Activated T-helper 1 cell treated with anti-CD3 and anti-CD28 coated beads, Interleukin-12 subunit alpha, Interleukin-12 subunit beta, Interleukin-2, Interleukin-4 antibody, amounts not matched to agents 30 ng/mL and 10 ng/mL and 1 ng/mL, durations not matched to agents 14 hours and 24 hours and 36 hours (primary cell): ENCODE measurements around the gene SLC34A3. TPM values are rescaled to one million over a fixed set of nuclear protein-coding genes. Genes with fewer than 3 reads are reported as not detected.
"Not testable (repeated sequence)": the region's sequence is repeated elsewhere in the genome, so short reads cannot be mapped to it uniquely, and the experiment has no call there.

Experiments used
- DNase-seq: peaks from one replicate; pipeline ENCODE4 v3.0.0; 2021; ENCODE audit warnings: low spot score
- H3K27ac Mint-ChIP-seq: one replicate; pipeline ENCODE4 v1.8.0; 2021; ENCODE audit warnings: mild to moderate bottlenecking, mixed read lengths
- H3K27me3 Mint-ChIP-seq: one replicate; pipeline ENCODE4 v1.8.0; 2022; ENCODE audit warnings: mild to moderate bottlenecking, moderate library complexity, mixed read lengths; ENCODE audit not compliant: insufficient read depth
- H3K36me3 Mint-ChIP-seq: one replicate; pipeline ENCODE4 v1.8.0; 2021; ENCODE audit warnings: low read depth, mixed read lengths
- H3K4me1 Mint-ChIP-seq: one replicate; pipeline ENCODE4 v1.8.0; 2021; ENCODE audit warnings: low read depth, mixed read lengths
- H3K4me3 Mint-ChIP-seq: one replicate; pipeline ENCODE4 v1.8.0; 2021; ENCODE audit warnings: mild to moderate bottlenecking, moderate library complexity, mixed read lengths
- H3K9me3 Mint-ChIP-seq: one replicate; pipeline ENCODE4 v1.8.0; 2021; ENCODE audit warnings: mixed read lengths
- intact Hi-C: fragments of 100-400 bp; cut with micrococcal nuclease; formaldehyde crosslinking; loops from one replicate; pipeline ENCODE4 v1.15.1; 2024
- total RNA-seq: library from RNA; stranded (reverse); gene quantifications from 2 replicates; pipeline ENCODE4 v1.2.3, GENCODE V29; 2022

SLC34A3 gene
- total RNA-seq, 1 donor from 2014 or later, result not detected

DNA sequence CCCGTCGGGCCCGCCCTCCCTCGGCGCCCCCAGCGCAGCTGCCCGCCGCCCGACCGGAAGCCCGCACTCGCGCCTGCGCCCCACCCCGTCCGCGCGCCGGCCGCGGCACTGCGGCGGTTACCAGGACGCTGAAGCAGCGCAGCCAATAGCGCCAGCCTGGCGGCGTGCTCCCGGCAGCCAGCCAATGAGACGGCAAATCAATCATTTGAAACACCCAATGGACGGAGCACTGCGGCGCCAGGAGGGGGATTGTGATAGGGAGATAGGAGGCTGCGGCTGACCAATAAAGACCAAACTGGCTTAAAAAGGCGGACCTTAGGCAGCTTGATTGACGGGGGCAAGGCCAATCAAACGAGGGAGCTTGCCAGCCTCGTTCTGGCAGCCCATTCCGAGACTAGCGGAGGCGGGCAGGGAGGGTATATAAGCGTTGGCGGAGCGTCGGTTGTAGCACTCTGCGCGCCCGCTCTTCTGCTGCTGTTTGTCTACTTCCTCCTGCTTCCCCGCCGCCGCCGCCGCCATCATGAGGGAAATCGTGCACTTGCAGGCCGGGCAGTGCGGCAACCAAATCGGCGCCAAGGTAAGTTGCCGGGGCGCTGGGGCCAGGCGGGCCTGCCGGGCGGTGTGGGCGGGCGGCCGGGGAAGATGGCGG lies 10.3 kb downstream of the SLC34A3 start, which contains the start of gene TUBB4B:
Gene TUBB4B (plus strand): TSS at position 447 of the 649 bp plus-strand sequence. CDS start 74 bp downstream, at position 521.
- peaks cover 22% of the 10 kb centered on the region for H3K4me1 Mint-ChIP-seq
- intact Hi-C loops, result loop anchor here (1.0 to 5.0 kb wide), 9 partner anchors 14 to 450 kb away; partner anchors contain the start of genes ANAPC2, EXD3, MRPL41 and NELFB
- no peaks in the 10 kb centered on the region for H3K9me3 Mint-ChIP-seq
- DNase-seq, result peak; percentile 98
- no peaks in the 10 kb centered on the region for H3K27me3 Mint-ChIP-seq
- peaks cover 23% of the 10 kb centered on the region for H3K36me3 Mint-ChIP-seq
- H3K27ac Mint-ChIP-seq, result peak within 1 kb of the TSS; percentile 91
- peak within 1 kb of the TSS; percentile 92 for H3K4me3 Mint-ChIP-seq

DNA sequence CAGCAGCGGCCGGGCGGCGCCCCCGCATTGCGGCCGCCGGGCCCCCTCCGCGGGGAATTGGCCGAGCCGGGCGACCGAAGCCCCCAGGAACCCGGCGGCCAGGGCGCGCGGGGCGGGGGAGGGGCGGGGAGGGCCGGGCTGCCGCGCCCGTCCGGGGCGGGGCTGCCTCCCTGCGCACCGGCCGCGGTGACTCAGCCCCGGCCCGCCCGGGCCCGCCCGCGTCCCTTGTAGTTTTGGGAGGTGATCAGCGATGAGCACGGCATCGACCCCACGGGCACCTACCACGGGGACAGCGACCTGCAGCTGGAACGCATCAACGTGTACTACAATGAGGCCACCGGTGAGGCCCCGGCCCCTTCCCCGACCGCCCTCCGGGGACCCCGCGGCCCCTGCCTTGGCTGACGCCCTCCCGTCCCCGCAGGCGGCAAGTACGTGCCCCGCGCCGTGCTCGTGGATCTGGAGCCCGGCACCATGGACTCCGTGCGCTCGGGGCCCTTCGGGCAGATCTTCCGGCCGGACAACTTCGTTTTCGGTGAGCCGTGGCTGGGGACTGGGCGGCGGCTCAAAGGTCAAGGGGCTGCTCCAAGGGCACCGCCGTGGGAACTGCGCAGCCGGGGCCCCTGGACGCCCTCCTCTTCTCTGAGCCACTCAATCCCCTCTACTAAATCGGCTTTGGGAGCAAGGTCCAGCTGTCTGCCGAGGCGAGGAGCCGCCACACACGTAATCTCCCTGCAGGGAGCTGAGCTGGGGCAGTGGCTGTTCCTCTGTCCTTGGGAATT lies 11.0 kb downstream of the SLC34A3 start:
- Mint-ChIP-seq H3K9me3 (no peaks in the 10 kb centered on the region), H3K4me1 (peaks cover 22% of the 10 kb centered on the region), H3K4me3 (peak overlapping the region; percentile 92), H3K36me3 (peaks cover 23% of the 10 kb centered on the region), H3K27ac (peak overlapping the region; percentile 40), H3K27me3 (no peaks in the 10 kb centered on the region)
- intact Hi-C loops, result loop anchor here (1.0 to 5.0 kb wide), 9 partner anchors 14 to 451 kb away; partner anchors contain the start of genes ANAPC2, EXD3, MRPL41 and NELFB
- peak; percentile 68 for DNase-seq

DNA sequence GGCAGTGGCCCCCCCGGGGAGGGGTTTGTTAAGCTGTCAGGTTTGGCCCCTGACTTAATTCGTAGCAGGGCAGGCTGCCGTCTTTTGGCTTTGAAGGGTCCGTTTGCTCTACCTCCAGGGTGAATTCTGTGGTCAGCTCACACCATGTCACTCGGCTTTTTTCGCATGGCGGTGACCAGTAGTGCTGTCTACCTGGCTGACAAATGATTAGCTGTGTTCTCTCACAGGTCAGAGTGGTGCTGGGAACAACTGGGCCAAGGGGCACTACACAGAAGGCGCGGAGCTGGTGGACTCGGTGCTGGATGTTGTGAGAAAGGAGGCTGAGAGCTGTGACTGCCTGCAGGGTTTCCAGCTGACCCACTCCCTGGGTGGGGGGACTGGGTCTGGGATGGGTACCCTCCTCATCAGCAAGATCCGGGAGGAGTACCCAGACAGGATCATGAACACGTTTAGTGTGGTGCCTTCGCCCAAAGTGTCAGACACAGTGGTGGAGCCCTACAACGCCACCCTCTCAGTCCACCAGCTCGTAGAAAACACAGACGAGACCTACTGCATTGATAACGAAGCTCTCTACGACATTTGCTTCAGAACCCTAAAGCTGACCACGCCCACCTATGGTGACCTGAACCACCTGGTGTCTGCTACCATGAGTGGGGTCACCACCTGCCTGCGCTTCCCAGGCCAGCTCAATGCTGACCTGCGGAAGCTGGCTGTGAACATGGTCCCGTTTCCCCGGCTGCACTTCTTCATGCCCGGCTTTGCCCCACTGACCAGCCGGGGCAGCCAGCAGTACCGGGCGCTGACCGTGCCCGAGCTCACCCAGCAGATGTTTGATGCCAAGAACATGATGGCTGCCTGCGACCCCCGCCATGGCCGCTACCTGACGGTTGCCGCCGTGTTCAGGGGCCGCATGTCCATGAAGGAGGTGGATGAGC lies 11.8 kb downstream of the SLC34A3 start:
- intact Hi-C loops, result loop anchor here (5.0 kb wide), 2 partner anchors 180 to 195 kb away; partner anchors contain the start of genes EXD3, NOXA1 and NPDC1
- Mint-ChIP-seq H3K9me3 (no peaks in the 10 kb centered on the region), H3K27ac (peak overlapping the region; percentile 77), H3K36me3 (peaks cover 23% of the 10 kb centered on the region), H3K4me1 (peaks cover 22% of the 10 kb centered on the region), H3K27me3 (no peaks in the 10 kb centered on the region), H3K4me3 (peak overlapping the region; percentile 92)
- DNase-seq, result no peak

DNA sequence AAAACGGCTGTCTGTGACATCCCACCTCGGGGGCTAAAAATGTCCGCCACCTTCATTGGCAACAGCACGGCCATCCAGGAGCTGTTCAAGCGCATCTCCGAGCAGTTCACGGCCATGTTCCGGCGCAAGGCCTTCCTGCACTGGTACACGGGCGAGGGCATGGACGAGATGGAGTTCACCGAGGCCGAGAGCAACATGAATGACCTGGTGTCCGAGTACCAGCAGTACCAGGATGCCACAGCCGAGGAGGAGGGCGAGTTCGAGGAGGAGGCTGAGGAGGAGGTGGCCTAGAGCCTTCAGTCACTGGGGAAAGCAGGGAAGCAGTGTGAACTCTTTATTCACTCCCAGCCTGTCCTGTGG lies 12.5 kb downstream of the SLC34A3 start:
- not testable (repeated sequence) for H3K27ac Mint-ChIP-seq, H3K9me3 Mint-ChIP-seq, DNase-seq, H3K27me3 Mint-ChIP-seq
- Mint-ChIP-seq H3K36me3 (peaks cover 23% of the 10 kb centered on the region), H3K4me1 (peaks cover 22% of the 10 kb centered on the region), H3K4me3 (peak overlapping the region; percentile 92)
- intact Hi-C loops, result loop anchor here (5.0 kb wide), 2 partner anchors 179 to 196 kb away; partner anchors contain the start of genes EXD3, NOXA1 and NPDC1

DNA sequence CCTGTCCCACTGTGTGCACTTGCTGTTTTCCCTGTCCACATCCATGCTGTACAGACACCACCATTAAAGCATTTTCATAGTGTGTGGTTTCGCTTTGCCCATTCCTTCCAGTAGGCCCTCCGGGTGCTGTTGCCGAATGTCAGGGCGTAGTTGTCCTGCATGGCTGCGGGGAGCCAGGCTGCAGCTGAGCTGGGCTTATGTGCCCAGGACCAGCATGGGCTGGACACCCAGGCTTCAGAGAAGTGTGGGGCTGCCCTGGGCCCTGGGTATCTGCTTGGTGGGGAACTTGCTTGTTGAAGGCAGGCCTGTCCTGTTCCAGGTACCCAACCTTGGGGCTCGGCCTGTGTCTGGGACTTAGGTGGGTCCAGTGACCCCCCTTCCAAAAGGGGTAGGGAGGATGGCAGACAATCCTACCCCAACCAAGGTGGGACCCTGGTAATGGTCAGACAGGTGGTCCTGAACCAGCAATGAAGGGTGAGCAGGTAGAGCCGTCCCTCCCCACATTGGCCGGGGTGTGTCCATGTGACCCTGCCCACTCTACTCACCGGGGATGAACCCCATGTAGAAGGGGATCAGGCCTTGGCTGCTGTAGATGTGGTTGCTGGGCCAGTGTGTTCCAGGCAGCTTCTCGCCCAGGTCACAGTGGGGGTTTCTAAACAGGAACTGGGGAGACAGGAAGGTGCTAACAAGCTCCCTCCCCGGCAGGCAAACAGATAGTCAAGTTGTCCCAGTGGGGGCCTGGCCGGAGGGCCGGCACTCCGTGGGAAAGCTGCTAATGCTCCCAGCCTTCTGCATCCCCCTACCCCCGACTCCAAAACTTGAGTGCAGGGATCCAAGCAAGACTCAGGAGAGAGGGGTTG lies 13.2 kb downstream of the SLC34A3 start:
- Mint-ChIP-seq H3K9me3 (no peaks in the 10 kb centered on the region), H3K27me3 (no peaks in the 10 kb centered on the region), H3K4me3 (peak overlapping the region; percentile 92), H3K27ac (peak overlapping the region; percentile 52), H3K36me3 (peaks cover 23% of the 10 kb centered on the region), H3K4me1 (peaks cover 22% of the 10 kb centered on the region)
- no peak for DNase-seq
- intact Hi-C loops, result loop anchor here (5.0 kb wide), 2 partner anchors 178 to 197 kb away; partner anchors contain the start of genes EXD3, NOXA1 and NPDC1

DNA sequence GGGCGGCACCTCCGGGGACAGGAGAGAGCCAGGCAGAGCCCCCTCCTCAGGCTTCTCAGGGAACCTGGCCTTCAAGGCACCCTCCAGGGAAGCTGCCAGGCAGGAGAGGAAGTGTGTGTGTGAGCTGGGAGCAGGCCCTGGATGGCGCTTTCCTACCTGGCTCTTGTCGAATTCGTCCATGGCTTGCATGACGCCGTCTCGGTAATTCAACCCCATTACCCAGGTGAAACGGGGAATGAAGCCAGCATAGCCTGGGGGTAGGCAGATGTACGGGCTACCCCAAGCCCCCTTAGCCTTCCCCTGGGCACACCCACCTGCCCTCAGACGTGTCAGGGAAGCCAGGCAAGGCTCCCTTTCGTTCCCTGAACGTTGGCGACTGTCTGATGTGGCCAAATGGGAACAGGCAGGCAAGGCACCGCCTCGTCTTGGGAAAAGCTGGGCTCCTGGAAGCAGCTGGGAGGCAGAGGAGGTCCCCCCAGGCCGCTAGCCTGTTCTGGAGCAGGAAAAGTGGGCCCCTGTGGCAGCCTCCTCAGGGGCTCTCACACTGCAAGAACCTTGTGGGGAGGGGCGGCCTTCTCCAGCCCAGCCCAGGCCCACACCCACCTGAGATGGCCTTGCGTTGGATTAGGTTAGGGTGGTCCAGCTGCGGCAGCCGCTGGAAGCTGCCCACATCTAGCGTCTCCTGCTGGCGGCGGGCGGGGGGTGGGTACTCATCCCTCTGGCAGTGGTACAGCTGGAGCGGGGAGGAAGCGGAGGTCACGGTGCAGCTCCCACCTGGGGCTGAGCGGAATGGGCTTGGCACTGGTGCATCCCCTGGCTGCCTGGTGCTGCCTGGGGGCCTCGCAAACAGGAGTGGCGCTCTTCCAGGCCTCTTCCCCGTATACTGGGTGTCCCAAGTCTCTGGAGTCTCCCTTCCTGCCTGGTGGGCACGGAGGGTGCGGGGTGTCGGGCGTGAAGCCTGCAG lies 14.1 kb downstream of the SLC34A3 start:
- Mint-ChIP-seq H3K27me3 (no peaks in the 10 kb centered on the region), H3K4me3 (no peak overlapping the region), H3K9me3 (no peaks in the 10 kb centered on the region), H3K27ac (peak overlapping the region; percentile 52), H3K4me1 (peaks cover 22% of the 10 kb centered on the region), H3K36me3 (peaks cover 21% of the 10 kb centered on the region)
- DNase-seq, result no peak
- intact Hi-C loops, result loop anchor here (5.0 kb wide), 2 partner anchors 178 to 197 kb away; partner anchors contain the start of genes EXD3, NOXA1 and NPDC1

DNA sequence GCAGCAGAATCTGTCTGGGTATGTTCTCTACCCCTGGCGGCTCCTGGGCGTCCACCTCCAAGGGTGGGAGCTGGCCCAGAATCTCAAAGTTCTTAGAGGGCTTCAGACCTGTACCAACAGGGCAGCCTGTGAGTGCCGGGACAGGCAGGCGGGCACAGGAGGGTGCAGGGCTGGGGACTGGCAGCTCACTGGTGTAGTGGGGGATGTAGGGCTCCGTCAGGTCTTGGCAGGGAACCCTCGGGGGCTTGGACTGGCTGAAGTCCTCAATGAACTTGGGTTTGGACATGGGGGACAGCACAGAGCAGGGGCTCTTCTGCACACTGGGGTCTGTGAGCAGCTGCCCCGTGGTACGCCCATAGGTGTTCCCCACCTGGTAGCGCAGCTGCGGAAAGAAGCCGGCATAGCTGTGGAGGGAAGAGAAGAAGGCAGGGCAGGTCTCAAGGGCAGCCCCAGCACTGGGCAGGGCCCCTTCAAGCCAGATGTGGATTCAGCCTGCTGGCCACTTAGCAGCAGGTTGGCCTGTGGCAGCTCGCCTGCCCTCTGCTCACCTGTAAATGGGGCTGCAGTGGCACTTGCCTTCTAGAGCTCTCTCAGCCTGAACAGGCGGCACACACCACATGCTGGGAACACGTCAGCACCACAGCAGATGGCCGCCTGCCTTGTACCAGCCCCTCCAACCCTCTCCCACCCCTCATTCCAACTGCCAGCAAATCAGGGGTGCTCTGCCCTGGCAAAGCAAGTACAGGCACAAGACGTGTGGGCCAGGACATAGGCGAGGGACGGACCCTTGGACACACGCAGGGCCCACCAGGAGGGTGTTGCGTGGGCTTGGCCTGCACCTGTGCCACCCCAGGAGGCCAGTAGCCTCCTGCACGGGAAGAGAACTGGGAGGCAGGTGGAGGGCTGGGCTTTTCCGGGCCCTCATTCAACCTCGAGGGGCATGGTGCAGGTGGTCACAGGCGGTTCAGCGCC lies 15.0 kb downstream of the SLC34A3 start:
- Mint-ChIP-seq H3K36me3 (peaks cover 21% of the 10 kb centered on the region), H3K4me3 (no peak overlapping the region), H3K27me3 (no peaks in the 10 kb centered on the region), H3K27ac (no peak overlapping the region), H3K4me1 (peaks cover 22% of the 10 kb centered on the region), H3K9me3 (no peaks in the 10 kb centered on the region)
- DNase-seq, result no peak
- intact Hi-C loops, result no loop called here

DNA sequence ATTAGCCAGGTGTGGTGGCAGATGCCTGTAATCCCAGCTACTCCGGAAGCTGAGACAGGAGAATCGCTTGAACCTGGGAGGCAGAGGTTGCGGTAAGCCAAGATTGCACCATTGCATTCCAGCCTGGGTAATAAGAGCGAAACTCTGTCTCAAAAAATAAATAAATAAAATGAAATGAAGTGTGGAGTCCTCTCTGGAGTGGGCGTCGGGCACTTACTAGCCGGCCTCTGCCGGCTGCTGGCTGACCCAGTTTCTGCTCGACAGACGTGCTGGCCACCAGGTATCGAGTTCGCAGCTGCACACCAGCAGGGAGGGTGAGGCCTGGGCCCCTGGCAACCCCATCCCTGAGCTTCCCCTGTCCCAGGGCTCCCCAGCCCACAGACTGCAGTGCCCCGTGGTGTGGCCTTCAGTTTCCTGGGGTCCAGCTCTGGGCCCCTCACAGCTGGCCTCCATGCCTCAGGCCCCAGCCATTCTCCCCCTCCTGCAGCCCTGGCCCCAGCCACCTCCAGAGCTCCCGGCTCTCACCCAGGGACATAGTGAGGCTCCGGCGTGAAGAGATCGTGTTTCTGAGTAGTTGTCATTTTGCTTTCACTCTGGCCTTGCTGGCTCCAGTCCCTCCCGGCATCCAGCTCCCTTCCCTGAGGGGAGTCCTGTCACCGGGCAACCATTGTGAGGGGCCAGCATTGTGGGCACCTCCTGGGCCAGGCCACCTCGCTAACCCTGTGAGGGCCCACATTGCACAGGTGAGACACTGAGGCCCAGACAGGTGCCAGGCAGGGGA lies 16.6 kb downstream of the SLC34A3 start:
- Mint-ChIP-seq H3K27me3 (no peaks in the 10 kb centered on the region), H3K4me3 (no peak overlapping the region), H3K36me3 (peaks cover 17% of the 10 kb centered on the region), H3K9me3 (no peaks in the 10 kb centered on the region), H3K27ac (no peak overlapping the region), H3K4me1 (peaks cover 20% of the 10 kb centered on the region)
- no peak for DNase-seq
- intact Hi-C loops, result no loop called here

DNA sequence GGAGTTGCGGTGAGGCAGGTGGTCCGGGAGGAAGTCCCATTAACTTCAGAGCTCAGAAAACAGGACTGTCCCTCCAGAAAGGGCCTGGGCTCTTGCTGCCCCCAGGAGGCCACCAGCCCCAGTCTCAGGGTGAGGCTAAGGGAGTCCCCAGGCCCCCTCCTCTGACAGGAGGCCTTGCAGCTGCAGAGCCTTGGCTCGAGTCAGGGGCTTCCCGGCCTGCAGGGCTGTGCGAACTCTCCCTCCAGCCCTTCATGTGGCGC lies 17.1 kb downstream of the SLC34A3 start:
- peaks cover 12% of the 10 kb centered on the region for H3K36me3 Mint-ChIP-seq
- peaks cover 15% of the 10 kb centered on the region for H3K4me1 Mint-ChIP-seq
- no peak for DNase-seq
- H3K27ac Mint-ChIP-seq, result no peak overlapping the region
- intact Hi-C loops, result no loop called here
- H3K27me3 Mint-ChIP-seq, result no peaks in the 10 kb centered on the region
- H3K4me3 Mint-ChIP-seq, result no peak overlapping the region
- H3K9me3 Mint-ChIP-seq, result no peaks in the 10 kb centered on the region
